ENCODE data around the gene JAK1. TPM values are rescaled to one million over a fixed set of nuclear protein-coding genes. Genes with fewer than 3 reads are reported as not detected.

Gene JAK1
- total and polyA plus RNA-seq, 7 donors = 33.7 to 137 (median 101) TPM

DNA sequence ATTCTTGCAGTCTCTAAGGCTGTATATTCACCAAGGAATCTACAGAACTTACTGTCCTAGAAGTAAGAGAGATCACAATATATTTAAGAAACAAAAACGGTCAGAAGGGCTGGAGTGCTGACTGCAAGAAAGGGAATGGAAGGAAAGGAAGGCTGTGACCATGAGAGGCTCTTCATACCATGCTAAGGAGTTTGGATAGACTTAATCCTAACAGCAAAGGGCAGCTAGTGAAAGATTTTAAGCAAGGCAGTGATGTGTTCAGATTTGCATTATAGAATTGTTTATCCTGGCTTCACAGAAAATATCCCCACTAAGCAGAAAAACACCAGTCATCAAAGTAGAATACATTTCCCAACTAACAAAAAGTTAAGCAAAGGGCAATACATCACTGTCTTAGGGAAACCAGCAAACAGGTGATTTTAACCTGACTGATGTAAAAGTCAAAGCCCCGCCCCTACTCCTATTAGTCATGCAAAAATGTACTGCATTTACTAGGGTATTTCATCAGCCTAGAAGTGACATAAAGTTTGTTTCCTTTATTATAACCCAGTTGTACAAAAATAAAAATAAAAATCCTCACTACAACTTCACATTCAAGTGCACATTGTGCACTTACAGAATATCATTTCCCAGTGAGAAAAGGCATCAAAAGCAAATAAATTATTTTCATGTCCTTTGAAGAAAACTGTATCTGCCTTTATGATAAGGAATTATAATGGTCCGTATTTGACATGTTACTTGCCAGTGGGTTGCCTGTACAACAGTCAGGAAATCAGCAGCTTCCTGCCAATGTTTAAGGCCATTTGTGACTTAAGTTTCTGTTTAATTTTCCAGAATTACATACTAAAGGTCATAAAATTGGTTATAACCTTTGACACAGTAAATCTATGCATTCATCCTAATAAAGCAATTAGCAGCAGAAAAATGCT is 17.2 kb downstream of the JAK1 start:
- 58 to 67% (median 65%) methylated on average over 3 of the region's 3 CpGs for WGBS, 3 donors
- H3K27ac ChIP-seq = no peak overlapping the region
- peaks cover 78% of the 10 kb centered on the region for H3K4me1 ChIP-seq
- no peaks in the 10 kb centered on the region for H3K27me3 ChIP-seq (ENCODE audit: insufficient read depth in 3 of 3, low read length in 2 of 3)
- no peak for DNase-seq
- TF ChIP-seq CTCF (IDR thresholded peaks at IDR 0.05) = no peak
- ATAC-seq = peak in 1 of 4 donors; percentile 37
- H3K9me3 ChIP-seq = no peaks in the 10 kb centered on the region
- intact Hi-C loops (cut with DNase I) = no loop called here
- H3K4me3 ChIP-seq = no peak overlapping the region
- no peaks in the 10 kb centered on the region for H3K36me3 ChIP-seq (ENCODE audit: insufficient read depth in 1 of 2, low read depth in 1 of 2)

- intact Hi-C loops (cut with DNase I) = no loop called here
- 89 to 96% (median 95%) methylated on average over 2 of the region's 2 CpGs for WGBS, 3 donors
Observed at GRCh38 chr1:64948216-64948615, 18.1 kb downstream of the JAK1 start.

DNA sequence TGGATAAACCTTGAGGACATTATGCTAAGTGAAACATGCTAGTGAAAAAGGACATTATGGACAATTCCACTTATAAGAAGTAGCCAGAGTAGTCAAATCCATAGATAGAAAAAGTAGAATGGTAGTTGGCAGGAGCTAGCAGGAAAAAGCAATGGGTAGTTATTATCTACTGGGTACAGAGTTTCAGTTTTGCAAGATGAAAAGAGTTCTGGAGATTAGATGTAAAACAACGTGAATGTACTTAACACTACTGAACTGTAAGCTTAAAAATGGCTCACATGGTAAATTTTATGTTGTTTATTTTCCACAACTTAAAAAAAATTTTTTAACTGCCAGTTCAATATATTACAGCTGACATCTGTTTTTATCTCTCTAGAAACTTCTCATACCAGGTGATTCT is 19.4 kb downstream of the JAK1 start:
- no peaks in the 10 kb centered on the region for H3K9me3 ChIP-seq
- no peak for ATAC-seq
- intact Hi-C loops (cut with DNase I) = no loop called here
- H3K36me3 ChIP-seq (ENCODE audit: insufficient read depth in 1 of 2, low read depth in 1 of 2) = no peaks in the 10 kb centered on the region
- DNase-seq = no peak
- no peak overlapping the region for H3K27ac ChIP-seq
- H3K27me3 ChIP-seq (ENCODE audit: insufficient read depth in 3 of 3, low read length in 2 of 3) = no peaks in the 10 kb centered on the region
- WGBS, 3 donors = 0 to 89% (median 57%) methylated on average over 1 of the region's 1 CpG
- peaks cover 91% of the 10 kb centered on the region for H3K4me1 ChIP-seq
- no peak for TF ChIP-seq CTCF (IDR thresholded peaks at IDR 0.05)
- H3K4me3 ChIP-seq = no peak overlapping the region

More at GRCh38 chr1:64948216-64948615, 18.1 kb downstream of the JAK1 start:
- peaks cover 83% of the 10 kb centered on the region for H3K4me1 ChIP-seq
- H3K36me3 ChIP-seq (ENCODE audit: insufficient read depth in 1 of 2, low read depth in 1 of 2) = no peaks in the 10 kb centered on the region
- H3K9me3 ChIP-seq = no peaks in the 10 kb centered on the region
- H3K27ac ChIP-seq = no peak overlapping the region
- TF ChIP-seq CTCF (IDR thresholded peaks at IDR 0.05) = no peak
- DNase-seq (no peak), ATAC-seq (no peak)
- no peaks in the 10 kb centered on the region for H3K27me3 ChIP-seq (ENCODE audit: insufficient read depth in 3 of 3, low read length in 2 of 3)
- H3K4me3 ChIP-seq = no peak overlapping the region

GRCh38 chr1:64944913-64945312 is 21.4 kb downstream of the JAK1 start:
- no peak for TF ChIP-seq CTCF (IDR thresholded peaks at IDR 0.05)
- intact Hi-C loops (cut with DNase I) = no loop called here
- ATAC-seq = peak; percentile 48 to 70 (median 60)
- Histone ChIP-seq H3K27ac (peak overlapping the region; percentile 64), H3K27me3 (ENCODE audit: insufficient read depth in 3 of 3, low read length in 2 of 3) (no peaks in the 10 kb centered on the region), H3K4me1 (peaks cover 91% of the 10 kb centered on the region), H3K4me3 (no peak overlapping the region), H3K9me3 (no peaks in the 10 kb centered on the region), H3K36me3 (ENCODE audit: insufficient read depth in 1 of 2, low read depth in 1 of 2) (no peaks in the 10 kb centered on the region)
- 34 to 68% (median 45%) methylated on average over 6 of the region's 6 CpGs for WGBS, 3 donors
- DNase-seq = no peak

Data from psoas muscle (tissue), 8 donors.